C4-2B (cell line): ENCODE data around the gene DACT3.

ENCODE experiments used
- CTCF ChIP-seq: fragments of 450-650 bp; conservative IDR thresholded peaks from 2 replicates; pipeline ENCODE4 v1.5.1; 2017; ENCODE audit warnings: mild to moderate bottlenecking
- ZFX ChIP-seq: fragments of 450-650 bp; IDR thresholded peaks from 2 replicates; pipeline ENCODE4 v1.6.1; 2017

GRCh38 chr19:46640656-46641055, 20.3 kb downstream of the DACT3 start:
- no peak for TF ChIP-seq CTCF
- no peak for TF ChIP-seq ZFX
